ENCODE results near the gene SOX21.

Gene SOX21

GRCh38 chr13:94700536-94700935 is 11.8 kb downstream of the SOX21 start:
- TF ChIP-seq TAF1 (IDR thresholded peaks at IDR 0.05; ENCODE audit: borderline replicate concordance, insufficient read depth, low read length): no peak
- no peak for TF ChIP-seq POLR2AphosphoS5 (IDR thresholded peaks at IDR 0.05; ENCODE audit: low read depth, low read length)
- TF ChIP-seq REST (IDR thresholded peaks at IDR 0.05; ENCODE audit: insufficient read depth in 1 of 2, low read depth in 2 of 2, low read length in 2 of 2): no peak
- no peak for TF ChIP-seq SIN3A (IDR thresholded peaks at IDR 0.05; ENCODE audit: borderline replicate concordance, insufficient read depth, low read length)
- no peak for TF ChIP-seq FOXP2 (optimal IDR thresholded peaks at IDR 0.05; ENCODE audit: borderline replicate concordance, extremely low read depth, extremely low read length, insufficient read depth)

GRCh38 chr13:94700051-94700535 is 12.3 kb downstream of the SOX21 start:
- TF ChIP-seq FOXP2 (optimal IDR thresholded peaks at IDR 0.05; ENCODE audit: borderline replicate concordance, extremely low read depth, extremely low read length, insufficient read depth) (no peak), POLR2AphosphoS5 (IDR thresholded peaks at IDR 0.05; ENCODE audit: low read depth, low read length) (no peak), TAF1 (IDR thresholded peaks at IDR 0.05; ENCODE audit: borderline replicate concordance, insufficient read depth, low read length) (no peak), SIN3A (IDR thresholded peaks at IDR 0.05; ENCODE audit: borderline replicate concordance, insufficient read depth, low read length) (no peak), REST (IDR thresholded peaks at IDR 0.05; ENCODE audit: insufficient read depth in 1 of 2, low read depth in 2 of 2, low read length in 2 of 2) (no peak)

- TF ChIP-seq SIN3A (IDR thresholded peaks at IDR 0.05; ENCODE audit: borderline replicate concordance, insufficient read depth, low read length) (no peak), FOXP2 (optimal IDR thresholded peaks at IDR 0.05; ENCODE audit: borderline replicate concordance, extremely low read depth, extremely low read length, insufficient read depth) (no peak), POLR2AphosphoS5 (IDR thresholded peaks at IDR 0.05; ENCODE audit: low read depth, low read length) (no peak), REST (IDR thresholded peaks at IDR 0.05; ENCODE audit: insufficient read depth in 1 of 2, low read depth in 2 of 2, low read length in 2 of 2) (no peak), TAF1 (IDR thresholded peaks at IDR 0.05; ENCODE audit: borderline replicate concordance, insufficient read depth, low read length) (no peak)
Observed at GRCh38 chr13:94696171-94696570, 16.2 kb downstream of the SOX21 start.

GRCh38 chr13:94692030-94692429 is 20.3 kb downstream of the SOX21 start:
- TF ChIP-seq FOXP2 (optimal IDR thresholded peaks at IDR 0.05; ENCODE audit: borderline replicate concordance, extremely low read depth, extremely low read length, insufficient read depth) (no peak), REST (IDR thresholded peaks at IDR 0.05; ENCODE audit: insufficient read depth in 1 of 2, low read depth in 2 of 2, low read length in 2 of 2) (no peak), TAF1 (IDR thresholded peaks at IDR 0.05; ENCODE audit: borderline replicate concordance, insufficient read depth, low read length) (no peak), POLR2AphosphoS5 (IDR thresholded peaks at IDR 0.05; ENCODE audit: low read depth, low read length) (no peak), SIN3A (IDR thresholded peaks at IDR 0.05; ENCODE audit: borderline replicate concordance, insufficient read depth, low read length) (no peak)

GRCh38 chr13:94683409-94683808 is 28.9 kb downstream of the SOX21 start:
- TF ChIP-seq POLR2AphosphoS5 (IDR thresholded peaks at IDR 0.05; ENCODE audit: low read depth, low read length): no peak
- no peak for TF ChIP-seq TAF1 (IDR thresholded peaks at IDR 0.05; ENCODE audit: borderline replicate concordance, insufficient read depth, low read length)
- TF ChIP-seq SIN3A (IDR thresholded peaks at IDR 0.05; ENCODE audit: borderline replicate concordance, insufficient read depth, low read length): no peak
- TF ChIP-seq REST (IDR thresholded peaks at IDR 0.05; ENCODE audit: insufficient read depth in 1 of 2, low read depth in 2 of 2, low read length in 2 of 2): no peak
- TF ChIP-seq FOXP2 (optimal IDR thresholded peaks at IDR 0.05; ENCODE audit: borderline replicate concordance, extremely low read depth, extremely low read length, insufficient read depth): no peak
